Heart right ventricle (tissue), 16 donors: Measurements from ENCODE around the gene PUS10. TPM values are rescaled to one million over a fixed set of nuclear protein-coding genes. Genes with fewer than 3 reads are reported as not detected.
"Not testable (repeated sequence)": the region's sequence is repeated elsewhere in the genome, so short reads cannot be mapped to it uniquely, and the experiment has no call there.

Experiments used
- ATAC-seq, 8 donors: fragments of 200-7000 bp; cut with Tn5 transposase; one replicate each; pipeline ENCODE4 v1.9.1; 2020; ENCODE audit warnings: mild to moderate bottlenecking in 8 of 8, moderate library complexity in 8 of 8, moderate number of reproducible peaks in 1 of 8
- DNase-seq, 2 donors: peaks; one replicate each; pipeline ENCODE4 v3.0.0-alpha.2; 2020
- H3K27ac ChIP-seq, 10 donors: fragments of 200-600 bp; sonication (generic) in 2 of 10; one replicate each; pipeline versions ENCODE4 v1.5.0 to v1.8.0; 2020 to 2022; ENCODE audit warnings: mild to moderate bottlenecking in 3 of 10
- H3K27me3 ChIP-seq, 7 donors: fragments of 200-600 bp; one replicate each; pipeline ENCODE4 v1.8.0; 2021 to 2022; ENCODE audit warnings: mild to moderate bottlenecking in 2 of 7
- H3K36me3 ChIP-seq, 9 donors: fragments of 200-600 bp; sonication (generic) in 1 of 9; one replicate each; pipeline versions ENCODE4 v1.5.0 to v1.8.0; 2020 to 2022; ENCODE audit warnings: mild to moderate bottlenecking in 2 of 9
- H3K4me1 ChIP-seq, 9 donors: fragments of 200-600 bp; sonication (generic) in 1 of 9; one replicate each; pipeline versions ENCODE4 v1.5.0 to v1.8.0; 2020 to 2022; ENCODE audit warnings: mild to moderate bottlenecking in 4 of 9
- H3K4me3 ChIP-seq, 10 donors: fragments of 200-600 bp; sonication (generic) in 2 of 10; one replicate each; pipeline versions ENCODE4 v1.5.0 to v1.8.0; 2020 to 2022; ENCODE audit warnings: mild to moderate bottlenecking in 7 of 10, moderate library complexity in 2 of 10
- H3K9me3 ChIP-seq, 11 donors: fragments of 200-600 bp in 10 of 11; sonication (generic) in 2 of 11; one replicate each; pipeline versions ENCODE4 v1.5.0 to v1.8.0; 2013 to 2022; ENCODE audit warnings: mild to moderate bottlenecking in 2 of 11, control low read depth in 1 of 11, moderate library complexity in 1 of 11
- CTCF ChIP-seq, 9 donors: fragments of 200-600 bp; sonication (generic) in 2 of 9; IDR thresholded peaks; one replicate each; pipeline versions ENCODE4 v1.5.0 to v1.8.0; 2021 to 2022; ENCODE audit warnings: antibody characterized with exemption in 9 of 9, mild to moderate bottlenecking in 5 of 9, moderate library complexity in 1 of 9
- WGBS, 2 donors: extraction: QIAGEN DNeasy Blood & Tissue Kit; methylation state at CpG; one replicate each; pipeline ENCODE4 v1.1.7; 2013; ENCODE audit warnings: inconsistent platforms in 1 of 2; 5-methylcytosine and 5-hydroxymethylcytosine counted together
- intact Hi-C, 10 donors: fragments of 100-400 bp; cut with DNase I; formaldehyde crosslinking; loops; one replicate each; pipeline versions ENCODE4 v1.11.1 to v1.14.2; 2022
- polyA plus RNA-seq, 2 donors: library from polyadenylated mRNA; stranded (reverse); fragments of 200-250 nt; gene quantifications; one replicate each; pipeline ENCODE4 v1.2.3, GENCODE V29; 2013
- total RNA-seq, 10 donors: library from RNA; stranded (reverse); fragmentation: NEBNext Ultra II Directional in 3 of 10; extraction: Animal tissue kit (Norgen Biotek cat#: 25700) in 3 of 10; gene quantifications; one replicate each; pipeline versions ENCODE4 v1.2.1 to v1.2.4, GENCODE V29; 2021 to 2023
- donor health status: Arrhythmogenic right ventricular cardiomyopathy.
- donor health status: ischemic (EF 13 %, LVEDD 7.1; RV severe dilation, severe dysfunction).
- donor health status: healthy with polysubstance abuse.
- donor health status: DM: no; HTN: yes; CAD: no.
- donor health status: DM: no; HTN: no; CAD: no.
- donor health status: ischemic (EF 25% LVEDD 6.9; RV normal size, moderate dysfunction).
- donor health status: ischemic (EF 25% LVEDD 5.7; RV mildly dilated, moderate dysfunction).
- donor health status: healthy.
- donor health status: DM: yes; HTN: yes; CAD: no.
- donor health status: Ischemic cardiomyopathy.
- donor health status: ischemic (EF 35%, LVEDD 5.7; RV mildly dilated, moderate dysfunction).
- donor health status: nonischemic (EF 11% LVEDD 7.7; RV severe dilation, severe dysfunction).
- donor health status: DM: yes; HTN: yes; CAD: no.
- donor health status: PGD.
- donor health status: ischemic (EF 29% LVEDD 5.4; RV normal size, mild dysfunction).
- donor health status: nonischemic (EF 23%, LVEDD 6.1; RV moderate dilation, normal function).

Gene PUS10
- total and polyA plus RNA-seq, 12 donors, result 1.5 to 5.5 (median 4.4) TPM

DNA sequence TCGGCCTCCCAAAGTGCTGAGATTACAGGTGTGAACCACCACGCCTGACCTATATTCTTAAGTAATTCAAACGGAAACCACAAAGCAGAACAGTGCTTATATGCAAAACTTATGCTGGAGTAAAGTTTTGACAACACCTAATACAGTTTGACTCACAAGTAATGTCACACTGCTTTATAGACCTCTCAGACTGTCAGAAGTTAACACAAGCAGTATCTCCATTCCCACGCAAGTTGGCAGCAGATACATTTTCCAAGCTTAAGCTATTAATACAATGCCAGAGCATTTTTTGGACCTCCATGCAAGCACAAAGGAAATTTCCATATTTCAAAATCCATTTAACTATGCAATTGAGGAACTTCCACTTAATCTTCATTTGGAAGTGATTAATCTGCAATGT is 26.6 kb upstream of the PUS10 start:
- Histone ChIP-seq H3K27ac (peak overlapping the region in 7 of 10 donors; percentile 36 to 83 (median 65)), H3K36me3 (peaks cover 0 to 43% (median 15%) of the 10 kb centered on the region in 9 donors), H3K27me3 (no peaks in the 10 kb centered on the region), H3K9me3 (peaks cover 0 to 6% (median 0%) of the 10 kb centered on the region in 11 donors), H3K4me1 (peaks cover 0 to 53% (median 33%) of the 10 kb centered on the region in 9 donors), H3K4me3 (no peak overlapping the region)
- TF ChIP-seq CTCF (IDR thresholded peaks at IDR 0.05), result peak in 1 of 9 donors; percentile 12
- intact Hi-C loops, result no loop called here
- ATAC-seq (peak; percentile 62 to 93 (median 81)), DNase-seq (peak in 1 of 2 donors; percentile 48)
- 64 to 74% methylated on average over 4 of the region's 4 CpGs for WGBS, 2 donors

DNA sequence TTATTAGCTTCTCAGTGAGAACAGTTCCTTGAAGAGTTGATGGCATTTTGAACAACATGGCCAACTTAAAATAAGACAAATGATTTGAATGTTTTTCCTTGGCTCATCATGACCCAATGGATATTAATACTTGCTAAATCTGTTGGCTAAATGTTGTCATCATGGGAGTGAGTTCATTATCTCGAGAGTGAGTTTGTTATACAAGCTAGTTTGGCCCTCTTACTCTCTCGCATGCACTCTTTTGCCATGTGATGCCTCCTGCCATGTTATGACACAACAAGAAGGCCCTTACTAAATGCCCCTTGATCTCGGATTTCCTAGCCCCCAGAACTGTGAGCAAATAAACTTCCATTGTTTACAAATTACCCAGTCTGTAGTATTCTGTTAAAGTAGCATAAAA is 24.8 kb upstream of the PUS10 start:
- 57 to 68% methylated on average over 3 of the region's 3 CpGs for WGBS, 2 donors
- DNase-seq, result no peak
- intact Hi-C loops, result no loop called here
- TF ChIP-seq CTCF (IDR thresholded peaks at IDR 0.05), result no peak
- no peaks in the 10 kb centered on the region for H3K27me3 ChIP-seq
- peak overlapping the region in 8 of 10 donors; percentile 22 to 71 (median 62) for H3K27ac ChIP-seq
- peak; percentile 48 to 77 (median 71) for ATAC-seq
- H3K9me3 ChIP-seq, result peaks cover 0 to 22% (median 0%) of the 10 kb centered on the region in 11 donors
- H3K4me1 ChIP-seq, result peaks cover 0 to 53% (median 33%) of the 10 kb centered on the region in 9 donors
- no peak overlapping the region for H3K4me3 ChIP-seq
- peaks cover 0 to 24% (median 0%) of the 10 kb centered on the region in 9 donors for H3K36me3 ChIP-seq

DNA sequence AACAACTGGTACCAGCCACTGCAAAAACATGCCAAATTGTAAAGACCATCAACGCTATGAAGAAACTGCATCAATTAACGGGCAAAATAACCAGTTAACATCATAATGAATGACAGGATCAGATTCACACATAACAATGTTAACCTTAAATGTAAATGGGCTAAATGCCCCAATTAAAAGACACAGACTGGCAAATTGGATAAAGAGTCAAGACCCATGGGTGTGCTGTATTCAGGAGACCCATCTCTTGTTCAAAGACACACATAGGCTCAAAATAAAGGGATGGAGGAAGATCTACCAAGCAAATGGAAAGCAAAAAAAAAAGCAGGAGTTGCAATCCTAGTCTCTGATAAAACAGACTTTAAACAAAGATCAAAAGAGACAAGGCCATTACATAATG is 18.6 kb upstream of the PUS10 start:
- H3K4me1 ChIP-seq, DNase-seq, H3K27ac ChIP-seq, H3K27me3 ChIP-seq, H3K4me3 ChIP-seq, intact Hi-C loops, ATAC-seq: not testable (repeated sequence)
- H3K36me3 ChIP-seq, result peaks cover 2 to 45% (median 31%) of the 10 kb centered on the region in 9 donors
- H3K9me3 ChIP-seq, result peaks cover 0 to 22% (median 0%) of the 10 kb centered on the region in 11 donors
- 98 to 100% methylated on average over 2 of the region's 2 CpGs for WGBS, 2 donors

DNA sequence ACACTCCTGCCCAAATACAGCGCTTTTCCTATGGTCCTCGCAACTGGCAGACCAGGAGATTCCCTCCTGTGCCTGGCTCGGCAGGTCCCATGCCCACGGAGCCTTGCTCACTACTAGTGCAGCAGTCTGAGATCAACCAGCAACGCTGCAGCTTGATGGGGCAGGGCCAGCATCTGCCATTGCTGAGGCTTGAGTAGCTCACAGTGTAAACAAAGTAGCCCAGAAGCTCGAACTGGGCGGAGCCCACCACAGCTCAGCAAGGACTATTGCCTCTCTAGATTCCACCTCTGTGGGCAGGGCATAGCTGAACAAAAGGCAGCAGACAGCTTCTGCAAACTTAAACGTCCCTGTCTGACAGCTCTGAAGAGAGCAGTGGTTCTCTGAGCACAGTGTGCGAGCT is 16.5 kb upstream of the PUS10 start:
- H3K27me3 ChIP-seq, H3K4me1 ChIP-seq, DNase-seq, H3K27ac ChIP-seq, intact Hi-C loops, H3K4me3 ChIP-seq: not testable (repeated sequence)
- H3K9me3 ChIP-seq, result peaks cover 0 to 15% (median 0%) of the 10 kb centered on the region in 11 donors
- ATAC-seq, result peak in 1 of 8 donors; percentile 17
- 97 to 99% methylated on average over 9 of the region's 9 CpGs for WGBS, 2 donors
- peaks cover 4 to 60% (median 31%) of the 10 kb centered on the region in 9 donors for H3K36me3 ChIP-seq

GRCh38 chr2:61029533-61029932 is 11.5 kb upstream of the PUS10 start:
- no peak for TF ChIP-seq CTCF (IDR thresholded peaks at IDR 0.05)
- peaks cover 4 to 55% (median 20%) of the 10 kb centered on the region in 9 donors for H3K36me3 ChIP-seq
- no peak for DNase-seq
- intact Hi-C loops, result no loop called here
- 95 to 96% methylated on average over 3 of the region's 3 CpGs for WGBS, 2 donors
- H3K9me3 ChIP-seq, result no peaks in the 10 kb centered on the region
- H3K27me3 ChIP-seq, result no peaks in the 10 kb centered on the region
- H3K27ac ChIP-seq, result no peak overlapping the region
- ATAC-seq, result no peak
- no peak overlapping the region for H3K4me3 ChIP-seq
- peaks cover 0 to 22% (median 13%) of the 10 kb centered on the region in 9 donors for H3K4me1 ChIP-seq
